Ectodermal cell (in vitro differentiated cells): ENCODE results near the gene ECT2.
"Not testable (repeated sequence)": the region's sequence is repeated elsewhere in the genome, so short reads cannot be mapped to it uniquely, and the experiment has no call there.

Source experiments
- H3K27ac ChIP-seq: 2 replicates; pipeline ENCODE4 v1.7.0; 2013; ENCODE audit warnings: mild to moderate bottlenecking, low read depth, low read length; ENCODE audit not compliant: insufficient read depth, poor library complexity, severe bottlenecking
- H3K27me3 ChIP-seq: 2 replicates; pipeline ENCODE4 v1.7.0; 2013; ENCODE audit warnings: mild to moderate bottlenecking, low read length; ENCODE audit not compliant: insufficient read depth, control insufficient read depth, poor library complexity, severe bottlenecking
- H3K36me3 ChIP-seq: one replicate; pipeline ENCODE4 v1.7.0; 2013; ENCODE audit warnings: low read length; ENCODE audit not compliant: control insufficient read depth, insufficient read depth
- H3K4me1 ChIP-seq: one replicate; pipeline ENCODE4 v1.7.0; 2013; ENCODE audit warnings: low read length; ENCODE audit not compliant: control insufficient read depth, insufficient read depth
- H3K4me3 ChIP-seq: 2 replicates; pipeline ENCODE4 v1.7.0; 2013; ENCODE audit warnings: low read depth, low read length, control low read depth; ENCODE audit not compliant: insufficient read depth
- H3K9me3 ChIP-seq: 2 replicates; pipeline ENCODE4 v1.7.0; 2013; ENCODE audit warnings: mild to moderate bottlenecking, low read length, moderate library complexity; ENCODE audit not compliant: control insufficient read depth
- WGBS, 2 experiments: methylation state at CpG; one replicate each; pipeline ENCODE4 v1.1.7; 2013; ENCODE audit warnings: missing lambda C conversion rate in 2 of 2; 5-methylcytosine and 5-hydroxymethylcytosine counted together

ECT2 gene

DNA sequence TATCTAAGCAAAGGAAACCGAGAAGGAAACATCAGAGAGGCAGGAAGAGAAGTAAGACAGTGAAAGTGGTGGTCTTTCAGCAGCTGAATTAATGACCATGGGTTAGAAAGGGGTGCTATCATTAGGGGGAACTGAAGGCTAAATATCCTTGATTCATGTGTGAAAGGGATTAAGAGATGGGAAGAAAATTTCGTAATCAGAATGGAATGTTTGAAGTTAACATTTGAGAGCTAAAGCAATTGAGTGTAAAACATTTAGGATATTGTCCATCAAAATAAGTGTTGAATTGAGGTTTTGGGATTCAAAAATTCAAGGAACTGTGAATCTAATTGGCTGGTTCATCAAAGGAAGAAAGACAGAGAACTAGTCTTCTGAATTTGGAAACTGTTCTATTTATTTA lies 4.1 kb upstream of the ECT2 start:
- Histone ChIP-seq H3K4me1 (no peaks in the 10 kb centered on the region), H3K4me3 (no peak overlapping the region), H3K27me3 (no peaks in the 10 kb centered on the region), H3K36me3 (no peaks in the 10 kb centered on the region), H3K27ac (no peak overlapping the region), H3K9me3 (no peaks in the 10 kb centered on the region)
- 72 to 79% methylated on average over 2 of the region's 2 CpGs for WGBS, 2 experiments

DNA sequence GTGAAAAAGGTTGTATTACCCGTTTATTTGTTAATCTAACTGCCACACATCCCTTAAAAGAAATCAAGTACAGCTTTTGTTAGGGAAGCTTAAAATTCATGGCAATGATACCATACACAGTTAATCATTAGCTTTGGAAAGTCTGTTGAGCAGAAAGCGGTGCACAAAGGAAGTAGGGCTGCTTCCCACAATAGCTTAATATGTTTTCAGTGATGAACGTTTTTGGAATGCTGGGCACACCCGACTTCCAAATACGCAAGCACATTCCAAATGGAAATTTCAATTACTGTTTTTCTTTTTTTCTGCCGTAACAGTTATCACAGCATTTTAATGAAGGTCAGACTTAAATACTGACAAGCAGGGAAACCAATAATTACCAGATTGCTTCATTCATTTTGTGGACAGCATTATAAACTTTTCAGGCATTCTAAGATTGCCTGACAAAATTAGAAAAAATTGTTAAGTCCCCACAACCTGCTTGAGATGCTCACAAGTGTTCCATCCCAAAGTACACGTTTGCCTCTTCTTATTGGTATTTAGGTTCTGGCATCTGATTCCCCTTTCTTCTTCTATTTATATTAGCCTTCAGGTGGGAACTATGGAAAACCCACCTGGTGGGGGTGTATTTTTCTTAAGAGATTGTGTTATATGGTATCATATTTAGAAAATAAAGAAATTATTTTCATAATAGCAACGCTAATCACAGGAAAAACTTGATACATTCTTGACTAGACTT lies 1.1 kb upstream of the ECT2 start:
- WGBS, 2 experiments, result 87 to 91% methylated on average over 7 to 8 of the region's 8 CpGs
- no peaks in the 10 kb centered on the region for H3K36me3 ChIP-seq
- no peaks in the 10 kb centered on the region for H3K27me3 ChIP-seq
- no peaks in the 10 kb centered on the region for H3K4me1 ChIP-seq
- H3K4me3 ChIP-seq, result no peak overlapping the region
- H3K27ac ChIP-seq, result peak overlapping the region; percentile 79
- no peaks in the 10 kb centered on the region for H3K9me3 ChIP-seq

DNA sequence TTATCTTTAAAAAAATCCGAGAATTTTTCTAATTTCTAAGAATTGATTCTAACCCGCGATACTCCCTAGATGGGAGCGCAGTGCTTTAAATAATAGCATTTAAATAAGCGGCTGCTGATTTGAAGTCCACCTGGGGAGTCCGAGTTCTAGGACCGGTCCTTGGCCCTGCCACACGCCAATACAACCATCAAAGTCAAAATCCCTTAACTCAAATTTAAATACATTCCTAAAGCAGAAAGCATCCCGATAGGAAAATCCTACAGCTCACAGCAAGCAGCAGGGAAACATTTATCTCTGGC lies 508 bp upstream of the ECT2 start:
- H3K27ac ChIP-seq, result peak overlapping the region; percentile 79
- no peaks in the 10 kb centered on the region for H3K36me3 ChIP-seq

DNA sequence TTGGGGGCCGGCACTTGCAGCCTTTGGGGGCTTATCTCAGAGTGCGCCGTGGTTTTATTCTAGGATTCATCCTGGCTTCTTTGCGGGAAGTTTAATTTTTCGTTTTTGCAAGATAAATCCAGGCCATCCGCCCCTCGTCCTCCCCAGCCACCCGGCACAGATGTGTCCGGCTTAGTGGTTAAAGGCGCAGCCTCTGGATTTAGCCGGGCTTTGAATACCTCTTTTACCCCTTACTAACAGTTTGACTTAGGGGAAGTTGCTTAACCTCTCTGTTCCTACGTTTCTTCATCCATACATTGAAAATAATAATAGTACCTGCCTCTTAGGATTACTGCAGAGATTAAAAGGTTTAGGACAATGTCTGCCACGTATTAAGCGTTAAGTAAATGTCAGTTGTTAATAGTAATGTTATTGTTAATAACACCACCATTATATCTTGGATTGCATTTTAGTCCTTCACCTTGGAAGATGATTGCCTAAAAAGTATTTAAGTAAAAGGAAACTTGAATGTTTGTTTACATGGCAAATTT lies 714 bp downstream of the ECT2 start:
- Histone ChIP-seq H3K9me3 (no peaks in the 10 kb centered on the region), H3K4me3 (peak overlapping the region; percentile 86), H3K27ac (peak overlapping the region; percentile 91), H3K27me3 (no peaks in the 10 kb centered on the region), H3K36me3 (peaks cover 9% of the 10 kb centered on the region), H3K4me1 (no peaks in the 10 kb centered on the region)
- WGBS, 2 experiments, result 0 to 1% methylated on average over 12 to 14 of the region's 14 CpGs

More for the DNA sequence above, 508 bp upstream of the ECT2 start:
- H3K4me3 ChIP-seq, result peak overlapping the region; percentile 24
- H3K4me1 ChIP-seq, result no peaks in the 10 kb centered on the region
- H3K27me3 ChIP-seq, result no peaks in the 10 kb centered on the region
- H3K9me3 ChIP-seq, result no peaks in the 10 kb centered on the region
- 41 to 44% methylated on average over 9 of the region's 9 CpGs for WGBS, 2 experiments

DNA sequence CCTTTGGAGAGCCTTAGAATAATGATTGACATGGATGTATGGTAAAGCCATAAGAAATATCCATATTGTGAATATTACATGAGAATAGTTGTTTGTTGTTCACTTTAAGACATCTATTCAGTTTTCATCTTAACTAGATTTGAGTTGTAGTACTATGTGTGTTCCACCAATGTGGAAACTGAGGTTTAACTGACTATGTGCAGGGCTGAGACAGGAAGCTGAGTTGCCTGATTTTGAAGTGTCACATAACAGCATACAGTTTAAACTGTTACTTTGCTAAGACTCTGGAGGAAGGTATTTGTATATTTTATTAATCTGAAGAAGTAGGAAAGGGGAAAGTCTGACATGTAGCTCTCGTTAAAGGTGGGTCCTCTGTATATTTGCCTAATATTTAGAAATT lies 2.1 kb downstream of the ECT2 start:
- Histone ChIP-seq H3K27ac (no peak overlapping the region), H3K36me3 (peaks cover 18% of the 10 kb centered on the region), H3K4me3 (peak overlapping the region; percentile 1), H3K9me3 (no peaks in the 10 kb centered on the region), H3K4me1 (no peaks in the 10 kb centered on the region), H3K27me3 (no peaks in the 10 kb centered on the region)
- WGBS, 2 experiments, result 80% methylated on average over 1 of the region's 1 CpG; no CpG with 5 or more reads in 1 of the 2 experiments

DNA sequence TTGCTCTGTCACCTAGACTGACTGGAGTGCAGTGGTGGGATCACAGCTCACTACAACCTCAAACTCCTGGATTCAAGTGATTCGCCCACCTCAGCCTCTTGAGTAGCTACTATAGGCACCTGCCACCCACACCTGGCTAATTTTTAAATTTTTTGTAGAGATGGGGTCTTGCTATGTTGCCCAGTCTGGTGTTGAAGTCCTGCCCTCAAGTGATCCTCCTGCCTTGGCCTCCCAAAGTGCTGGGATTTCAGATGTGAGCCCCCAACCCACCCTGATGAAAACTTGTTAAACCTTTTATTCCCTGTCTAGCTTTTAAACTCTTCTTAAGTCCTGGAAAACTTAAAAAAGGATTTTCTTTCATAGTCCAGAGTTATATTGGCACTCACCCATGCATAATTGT lies 2.6 kb downstream of the ECT2 start:
- H3K36me3 ChIP-seq, result peaks cover 22% of the 10 kb centered on the region
- WGBS, 2 experiments, result 96 to 100% methylated on average over 1 of the region's 1 CpG

DNA sequence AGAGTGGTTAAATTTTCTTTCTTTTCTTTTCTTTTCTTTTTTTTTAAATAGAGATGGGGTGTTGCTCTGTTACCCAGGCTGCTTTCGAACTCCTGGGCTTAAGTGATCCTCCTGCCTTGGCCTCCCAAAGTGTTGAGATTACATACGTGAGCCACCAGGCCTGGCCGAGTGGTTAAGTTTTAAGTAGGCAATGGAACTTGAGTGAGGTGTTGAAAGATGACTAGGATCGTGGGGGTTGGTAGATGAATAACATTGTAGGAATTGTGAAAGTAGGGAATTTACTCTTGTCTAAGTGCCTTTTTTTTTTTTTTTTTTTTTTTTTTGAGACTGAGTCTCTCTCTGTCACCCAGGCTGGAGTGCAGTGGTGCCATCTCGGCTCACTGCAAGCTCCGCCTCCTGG lies 9.9 kb downstream of the ECT2 start:
- peaks cover 49% of the 10 kb centered on the region for H3K36me3 ChIP-seq
- H3K4me3 ChIP-seq, H3K4me1 ChIP-seq, H3K9me3 ChIP-seq, H3K27ac ChIP-seq, H3K27me3 ChIP-seq: not testable (repeated sequence)
- 88 to 95% methylated on average over 6 of the region's 6 CpGs for WGBS, 2 experiments

More for the DNA sequence above, 2.6 kb downstream of the ECT2 start:
- H3K4me3 ChIP-seq, result no peak overlapping the region
- H3K27ac ChIP-seq, result no peak overlapping the region
- no peaks in the 10 kb centered on the region for H3K9me3 ChIP-seq
- no peaks in the 10 kb centered on the region for H3K4me1 ChIP-seq
- no peaks in the 10 kb centered on the region for H3K27me3 ChIP-seq

DNA sequence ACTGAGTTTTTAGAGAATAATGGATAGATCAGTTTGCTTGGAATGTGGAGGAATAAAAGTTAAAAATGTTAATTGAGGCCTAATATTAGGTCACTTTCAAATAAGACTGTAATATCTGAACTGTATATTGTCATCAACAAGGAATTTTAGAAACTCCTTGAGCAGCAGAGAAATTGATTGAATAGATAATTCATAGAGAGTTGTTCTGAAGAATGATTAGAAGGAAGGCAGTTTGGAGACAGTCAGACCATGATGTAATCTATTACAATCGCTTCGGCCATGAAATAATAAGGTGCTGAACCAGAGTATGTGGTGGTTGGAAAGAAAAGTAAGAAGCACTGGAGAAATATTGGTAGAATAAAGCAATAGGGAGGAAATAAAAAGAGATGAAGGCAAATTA lies 15.7 kb downstream of the ECT2 start:
- Histone ChIP-seq H3K9me3 (no peaks in the 10 kb centered on the region), H3K4me1 (no peaks in the 10 kb centered on the region), H3K36me3 (peaks cover 62% of the 10 kb centered on the region), H3K4me3 (no peak overlapping the region), H3K27ac (no peak overlapping the region), H3K27me3 (no peaks in the 10 kb centered on the region)
- WGBS, 2 experiments, result 97 to 99% methylated on average over 2 of the region's 2 CpGs

DNA sequence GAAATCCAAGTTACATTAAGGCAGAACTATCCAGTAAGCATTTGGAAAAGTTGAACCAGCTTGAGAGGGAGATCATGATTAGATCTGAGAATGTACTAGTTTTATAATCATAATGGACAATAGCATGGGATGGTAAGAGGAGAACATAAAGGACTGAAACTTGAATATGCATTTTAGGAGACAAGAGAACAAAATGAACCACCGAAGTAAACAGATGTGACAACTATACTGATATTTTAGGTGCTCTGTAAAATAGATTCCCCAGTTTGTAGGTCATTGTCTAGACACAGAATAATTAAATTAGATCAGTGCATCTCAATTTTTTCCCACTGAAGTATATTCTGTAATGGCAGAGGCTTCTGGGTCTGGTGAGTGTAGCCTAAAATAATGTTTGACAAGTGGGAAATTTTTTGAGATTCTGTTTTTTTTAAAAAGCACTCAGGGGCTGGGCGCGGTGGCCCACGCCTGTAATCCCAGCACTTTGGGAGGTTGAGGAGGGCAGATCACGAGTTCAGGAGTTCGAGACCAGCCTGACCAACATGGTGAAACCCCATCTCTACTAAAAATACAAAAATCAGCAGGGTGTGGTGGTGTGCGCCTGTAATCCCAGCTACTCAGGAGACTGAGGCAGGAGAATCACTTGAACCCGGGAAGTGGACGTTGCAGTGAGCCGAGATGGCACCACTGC lies 16.3 kb downstream of the ECT2 start:
- Histone ChIP-seq H3K4me1 (no peaks in the 10 kb centered on the region), H3K9me3 (no peaks in the 10 kb centered on the region), H3K4me3 (no peak overlapping the region), H3K27me3 (no peaks in the 10 kb centered on the region), H3K27ac (no peak overlapping the region), H3K36me3 (peaks cover 68% of the 10 kb centered on the region)
- 93 to 96% methylated on average over 10 of the region's 10 CpGs for WGBS, 2 experiments

DNA sequence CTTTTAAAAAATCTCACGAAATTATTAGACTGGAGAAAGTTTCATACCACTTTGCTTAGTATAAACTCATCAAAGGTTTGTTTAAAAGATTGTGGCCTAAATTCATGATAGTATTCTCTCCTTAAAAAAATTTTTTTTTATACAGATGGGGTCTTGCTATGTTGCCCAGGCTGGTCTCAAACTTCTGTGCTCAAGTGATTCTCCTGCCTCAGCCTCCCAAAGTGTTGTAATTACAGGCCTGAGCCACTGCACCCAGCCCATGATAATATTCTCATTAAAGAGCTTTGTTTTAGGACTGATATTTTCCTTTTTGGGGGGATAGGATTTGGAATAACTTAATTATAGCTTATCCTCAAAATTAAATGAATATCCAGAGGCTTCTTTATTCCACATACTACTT lies 19.9 kb downstream of the ECT2 start:
- no CpG with 5 or more reads among the region's 1 CpG for WGBS, 2 experiments
- no peaks in the 10 kb centered on the region for H3K27me3 ChIP-seq
- no peak overlapping the region for H3K4me3 ChIP-seq
- H3K9me3 ChIP-seq, result no peaks in the 10 kb centered on the region
- no peak overlapping the region for H3K27ac ChIP-seq
- H3K4me1 ChIP-seq, result no peaks in the 10 kb centered on the region
- peaks cover 55% of the 10 kb centered on the region for H3K36me3 ChIP-seq
